Gastrocnemius medialis (tissue), 4 donors: Measurements from ENCODE around the gene DOCK4. TPM values are rescaled to one million over a fixed set of nuclear protein-coding genes. Genes with fewer than 3 reads are reported as not detected.

ENCODE experiments used
- ATAC-seq, 2 donors: fragments of 150-250 bp; one replicate each; pipeline ENCODE4 v1.9.1; 2016
- DNase-seq, 2 donors: peaks; one replicate each; pipeline ENCODE4 v3.0.0-alpha.2; 2019
- H3K27ac ChIP-seq, 4 donors: fragments of 200-600 bp; sonication (generic); 1 replicate in 1 of 4; 2 replicates in 3 of 4; pipeline ENCODE4 v1.5.1; 2016 to 2018; ENCODE audit warnings: mild to moderate bottlenecking in 2 of 4, moderate library complexity in 1 of 4
- H3K27me3 ChIP-seq, 3 donors: fragments of 200-600 bp; sonication (generic) in 2 of 3; 1 replicate in 1 of 3; 2 replicates in 2 of 3; pipeline versions ENCODE4 v1.5.1 to v1.6.0; 2016 to 2019; ENCODE audit warnings: mild to moderate bottlenecking in 1 of 3, moderate library complexity in 1 of 3
- H3K36me3 ChIP-seq, 2 donors: fragments of 200-600 bp; sonication (generic) in 1 of 2; one replicate each; pipeline ENCODE4 v1.5.1; 2017 to 2018
- H3K4me1 ChIP-seq, 2 donors: fragments of 200-600 bp; sonication (generic) in 1 of 2; one replicate each; pipeline ENCODE4 v1.5.1; 2016 to 2017; ENCODE audit warnings: mild to moderate bottlenecking in 2 of 2
- H3K4me3 ChIP-seq, 4 donors: fragments of 200-600 bp; sonication (generic) in 3 of 4; 1 replicate in 1 of 4; 2 replicates in 3 of 4; pipeline ENCODE4 v1.5.1; 2016 to 2019; ENCODE audit warnings: mild to moderate bottlenecking in 2 of 4
- H3K9me3 ChIP-seq, 3 donors: fragments of 200-600 bp; sonication (generic) in 2 of 3; 1 replicate in 1 of 3; 2 replicates in 2 of 3; pipeline ENCODE4 v1.5.1; 2016 to 2019
- CTCF ChIP-seq, 5 experiments: fragments of 450-650 bp in 3 of 5; fragments of 200-600 bp in 2 of 5; sonication (generic) in 2 of 5; IDR thresholded peaks in 4 of 5; conservative IDR thresholded peaks in 1 of 5; 1 replicate in 4 of 5; 2 replicates in 1 of 5; pipeline ENCODE4 v1.5.1; 2016 to 2019; ENCODE audit warnings: antibody characterized with exemption in 5 of 5, mild to moderate bottlenecking in 3 of 5, moderate library complexity in 3 of 5
- POLR2A ChIP-seq, 2 donors: fragments of 450-650 bp; IDR thresholded peaks; one replicate each; pipeline ENCODE4 v1.6.1; 2017; ENCODE audit warnings: antibody characterized with exemption in 2 of 2, mild to moderate bottlenecking in 2 of 2, moderate library complexity in 2 of 2
- in situ Hi-C, 4 donors: fragments of 200-750 bp; cut with MboI; loops; one replicate each; pipeline versions ENCODE4 v1.15.0 to v1.8.0; 2017; ENCODE audit warnings: low sequenced_read_pairs in 4 of 4
- intact Hi-C: fragments of 100-400 bp; cut with DNase I; formaldehyde crosslinking; loops from one replicate; pipeline ENCODE4 v1.15.1; 2023; ENCODE audit warnings: low total_unique reads
- total RNA-seq, 4 donors: library from RNA; depleted of rRNA; stranded (reverse); fragments of >200 nt; gene quantifications; one replicate each; pipeline versions ENCODE4 v1.1.0 to v1.2.3, GENCODE V29; 2016

Gene DOCK4
- total RNA-seq, 4 donors from 2014 or later = 8.7 to 12.0 (median 10.2) TPM

DNA sequence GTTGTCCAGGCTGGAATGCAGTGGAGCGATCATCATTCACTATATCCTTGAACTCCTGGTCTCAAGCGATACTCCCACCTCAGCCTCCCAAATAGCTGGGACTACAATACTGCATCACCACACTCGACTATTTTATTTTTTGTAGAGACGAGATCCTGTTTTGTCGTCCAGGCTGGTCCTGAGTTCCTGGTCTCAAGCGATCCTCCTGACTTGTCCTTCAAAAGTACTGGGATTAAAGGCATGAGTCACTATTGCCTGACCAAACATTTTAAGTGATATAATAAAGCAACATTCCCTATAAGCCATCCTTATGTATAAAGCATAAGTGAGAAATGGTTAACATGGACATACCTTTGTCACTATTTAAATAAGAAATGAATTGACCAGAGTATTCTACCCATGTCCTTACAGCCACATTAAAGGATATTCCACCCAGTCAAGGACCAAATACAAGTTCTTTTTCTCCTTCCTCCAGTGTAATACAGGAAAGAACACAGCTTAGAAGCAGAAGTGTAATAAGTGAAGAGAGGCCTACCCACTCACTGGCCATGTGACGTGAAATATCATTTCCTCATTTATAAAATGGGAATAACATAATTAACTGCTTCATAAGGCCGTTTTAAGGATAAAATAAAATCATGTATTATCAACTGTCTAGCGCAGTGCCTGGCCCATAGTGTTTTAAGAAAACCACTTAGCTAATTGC lies 82.0 kb downstream of the DOCK4 start:
- Histone ChIP-seq H3K4me1 (peaks cover 5 to 14% of the 10 kb centered on the region in 2 donors), H3K27me3 (no peaks in the 10 kb centered on the region), H3K27ac (no peak overlapping the region), H3K9me3 (no peaks in the 10 kb centered on the region), H3K36me3 (no peaks in the 10 kb centered on the region), H3K4me3 (no peak overlapping the region)
- intact Hi-C loops (no loop called here), in situ Hi-C loops (no loop called here)
- no peak for TF ChIP-seq POLR2A (IDR thresholded peaks at IDR 0.05)
- TF ChIP-seq CTCF (IDR thresholded peaks at IDR 0.05 in 4 of 5, conservative IDR thresholded peaks at IDR 0.05 in 1 of 5) = no peak
- no peak for ATAC-seq
- DNase-seq = no peak

DNA sequence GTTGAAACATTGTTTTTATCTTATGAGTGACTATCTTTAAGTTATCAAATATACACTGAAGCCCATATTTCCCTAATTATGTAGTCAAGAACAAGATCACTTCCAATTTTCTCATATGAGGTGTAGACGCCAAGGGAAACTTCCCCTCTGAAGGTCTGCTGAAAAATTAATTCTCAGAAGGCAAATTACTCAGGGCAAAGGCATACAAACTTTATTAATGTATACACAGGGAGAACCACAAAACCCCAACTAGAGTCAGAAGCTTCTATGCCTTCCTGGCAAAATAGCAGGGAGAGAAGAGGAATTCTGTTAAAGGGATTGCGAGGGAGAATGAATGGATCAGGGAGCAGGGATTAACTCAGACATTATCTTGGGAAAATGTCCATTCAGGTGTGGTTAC lies 83.4 kb downstream of the DOCK4 start:
- TF ChIP-seq POLR2A (IDR thresholded peaks at IDR 0.05) = no peak
- TF ChIP-seq CTCF (IDR thresholded peaks at IDR 0.05 in 4 of 5, conservative IDR thresholded peaks at IDR 0.05 in 1 of 5) = no peak
- in situ Hi-C loops = no loop called here

DNA sequence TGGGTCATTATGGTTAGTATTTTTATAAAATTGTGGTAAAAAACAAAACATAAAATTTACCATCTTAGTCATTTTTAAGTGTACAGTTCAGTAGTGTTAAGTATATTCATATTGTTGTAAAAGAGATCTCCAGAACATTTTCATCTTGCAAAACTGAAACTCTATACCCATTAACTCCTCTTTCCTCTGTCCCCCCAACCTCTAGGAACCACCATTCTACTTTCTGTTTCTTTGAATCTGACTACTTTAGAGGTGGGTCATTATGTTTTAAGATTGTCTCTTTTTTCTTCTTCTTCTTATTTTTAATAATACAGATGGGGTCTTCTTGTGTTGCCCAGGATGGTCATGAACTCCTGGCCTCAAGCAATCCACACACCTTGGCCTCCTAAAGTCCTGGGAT lies 84.1 kb downstream of the DOCK4 start:
- in situ Hi-C loops = no loop called here
- intact Hi-C loops = no loop called here

More for the DNA sequence above, 83.4 kb downstream of the DOCK4 start:
- intact Hi-C loops = no loop called here
- no peak overlapping the region for H3K27ac ChIP-seq
- H3K9me3 ChIP-seq = no peaks in the 10 kb centered on the region
- H3K4me1 ChIP-seq = peaks cover 0 to 17% of the 10 kb centered on the region in 2 donors
- DNase-seq (no peak), ATAC-seq (no peak)
- H3K4me3 ChIP-seq = no peak overlapping the region
- no peaks in the 10 kb centered on the region for H3K27me3 ChIP-seq
- H3K36me3 ChIP-seq = no peaks in the 10 kb centered on the region

GRCh38 chr7:112121318-112121717 lies 84.9 kb downstream of the DOCK4 start:
- Histone ChIP-seq H3K4me3 (no peak overlapping the region), H3K27me3 (no peaks in the 10 kb centered on the region), H3K27ac (no peak overlapping the region), H3K9me3 (no peaks in the 10 kb centered on the region), H3K4me1 (peaks cover 0 to 17% of the 10 kb centered on the region in 2 donors), H3K36me3 (no peaks in the 10 kb centered on the region)
- no peak for TF ChIP-seq POLR2A (IDR thresholded peaks at IDR 0.05)
- TF ChIP-seq CTCF (IDR thresholded peaks at IDR 0.05 in 4 of 5, conservative IDR thresholded peaks at IDR 0.05 in 1 of 5) = no peak
- DNase-seq = no peak
- intact Hi-C loops (no loop called here), in situ Hi-C loops (no loop called here)
- no peak for ATAC-seq

More for the DNA sequence above, 84.1 kb downstream of the DOCK4 start:
- no peaks in the 10 kb centered on the region for H3K27me3 ChIP-seq
- H3K4me3 ChIP-seq = no peak overlapping the region
- peaks cover 0 to 17% of the 10 kb centered on the region in 2 donors for H3K4me1 ChIP-seq
- H3K9me3 ChIP-seq = no peaks in the 10 kb centered on the region
- DNase-seq = no peak
- no peak for ATAC-seq
- no peak overlapping the region for H3K27ac ChIP-seq
- H3K36me3 ChIP-seq = no peaks in the 10 kb centered on the region
- TF ChIP-seq POLR2A (IDR thresholded peaks at IDR 0.05) (no peak), CTCF (IDR thresholded peaks at IDR 0.05 in 4 of 5, conservative IDR thresholded peaks at IDR 0.05 in 1 of 5) (no peak)
